HG03457 (cell line): Measurements from ENCODE around the gene CASZ1.

ENCODE experiments used
- ATAC-seq: cut with Tn5 transposase; IDR thresholded peaks from one replicate; pipeline ENCODE4 v1.9.1; 2021; ENCODE audit warnings: moderate number of reproducible peaks; ENCODE audit not compliant: unreplicated experiment

Gene CASZ1

GRCh38 chr1:10825592-10825991 lies 29.1 kb upstream of the CASZ1 start:
- no peak for ATAC-seq

DNA sequence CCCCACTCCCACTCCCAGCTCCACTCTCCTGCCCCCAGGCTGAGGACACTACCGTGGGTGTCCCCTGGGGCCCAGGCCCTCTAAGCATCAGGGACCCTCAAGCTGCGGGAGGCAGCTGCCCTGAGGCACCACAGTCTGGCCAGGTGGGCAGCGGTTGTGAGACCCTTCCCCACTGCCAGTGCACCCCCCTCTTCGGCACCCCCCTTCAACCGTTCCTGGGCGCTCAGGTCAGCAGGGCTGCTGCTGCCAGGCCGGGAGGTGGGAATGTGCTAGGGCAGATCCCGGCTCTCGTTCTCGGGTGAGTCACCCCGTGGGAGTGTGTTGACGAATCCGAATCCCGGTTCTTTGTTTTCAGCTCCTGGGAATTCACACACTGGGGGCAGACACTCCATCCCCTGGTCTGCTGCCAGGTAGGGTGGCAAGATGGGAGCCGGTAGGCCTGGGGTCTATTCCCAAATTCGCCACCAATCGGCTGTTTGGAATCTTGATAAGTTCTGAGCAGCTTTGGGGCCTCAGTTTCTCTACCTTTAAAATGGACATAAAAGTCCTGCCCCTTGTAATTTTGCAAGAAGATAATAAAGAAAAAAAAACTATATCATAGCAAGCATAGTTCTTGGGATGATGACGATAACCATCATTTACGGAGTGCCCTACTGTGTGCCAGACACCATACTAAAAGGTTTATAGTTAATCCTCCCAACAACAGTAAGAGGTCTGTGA lies 28.5 kb upstream of the CASZ1 start:
- ATAC-seq = no peak

GRCh38 chr1:10823000-10823401 lies 26.6 kb upstream of the CASZ1 start:
- no peak for ATAC-seq

DNA sequence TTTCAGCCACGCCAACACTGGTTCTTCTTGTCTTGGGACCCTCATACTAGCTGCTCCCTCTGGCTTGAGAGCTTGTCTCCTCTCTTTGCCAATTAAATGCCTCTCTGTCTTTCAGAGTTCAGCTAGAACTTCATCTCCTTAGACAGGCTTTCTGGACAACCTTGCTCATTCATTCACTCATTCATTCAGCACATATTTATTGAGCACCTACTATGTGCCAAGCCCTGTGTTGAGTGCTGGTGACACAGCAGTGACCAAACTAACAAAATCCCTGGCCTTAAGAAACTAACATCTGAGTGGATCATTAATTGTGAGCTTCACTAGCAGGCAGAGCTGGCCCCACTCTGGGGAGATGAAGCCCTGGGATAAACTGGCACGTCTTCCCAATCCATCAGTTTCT lies 24.9 kb upstream of the CASZ1 start:
- no peak for ATAC-seq

DNA sequence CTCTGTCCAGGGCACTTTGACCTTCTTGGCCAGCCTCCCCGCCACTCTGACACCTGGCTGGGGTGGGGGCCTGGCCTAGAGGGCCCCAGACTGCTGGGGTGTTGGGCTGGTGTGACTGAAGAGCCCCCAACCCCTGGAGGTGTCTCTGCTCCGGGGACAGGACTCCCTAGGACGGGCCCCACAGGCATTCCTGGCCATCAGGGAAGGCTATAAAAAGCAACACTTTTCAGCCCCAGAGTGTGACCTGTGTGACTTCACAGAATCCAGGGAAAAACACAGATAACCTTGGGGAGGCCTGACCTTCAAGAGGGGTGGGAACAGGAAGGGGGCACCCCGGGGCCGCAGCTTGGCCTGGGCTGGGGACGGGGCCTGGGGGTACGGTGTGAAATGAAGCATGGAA lies 24.0 kb upstream of the CASZ1 start:
- ATAC-seq = no peak

GRCh38 chr1:10819198-10819901 lies 22.9 kb upstream of the CASZ1 start:
- no peak for ATAC-seq

DNA sequence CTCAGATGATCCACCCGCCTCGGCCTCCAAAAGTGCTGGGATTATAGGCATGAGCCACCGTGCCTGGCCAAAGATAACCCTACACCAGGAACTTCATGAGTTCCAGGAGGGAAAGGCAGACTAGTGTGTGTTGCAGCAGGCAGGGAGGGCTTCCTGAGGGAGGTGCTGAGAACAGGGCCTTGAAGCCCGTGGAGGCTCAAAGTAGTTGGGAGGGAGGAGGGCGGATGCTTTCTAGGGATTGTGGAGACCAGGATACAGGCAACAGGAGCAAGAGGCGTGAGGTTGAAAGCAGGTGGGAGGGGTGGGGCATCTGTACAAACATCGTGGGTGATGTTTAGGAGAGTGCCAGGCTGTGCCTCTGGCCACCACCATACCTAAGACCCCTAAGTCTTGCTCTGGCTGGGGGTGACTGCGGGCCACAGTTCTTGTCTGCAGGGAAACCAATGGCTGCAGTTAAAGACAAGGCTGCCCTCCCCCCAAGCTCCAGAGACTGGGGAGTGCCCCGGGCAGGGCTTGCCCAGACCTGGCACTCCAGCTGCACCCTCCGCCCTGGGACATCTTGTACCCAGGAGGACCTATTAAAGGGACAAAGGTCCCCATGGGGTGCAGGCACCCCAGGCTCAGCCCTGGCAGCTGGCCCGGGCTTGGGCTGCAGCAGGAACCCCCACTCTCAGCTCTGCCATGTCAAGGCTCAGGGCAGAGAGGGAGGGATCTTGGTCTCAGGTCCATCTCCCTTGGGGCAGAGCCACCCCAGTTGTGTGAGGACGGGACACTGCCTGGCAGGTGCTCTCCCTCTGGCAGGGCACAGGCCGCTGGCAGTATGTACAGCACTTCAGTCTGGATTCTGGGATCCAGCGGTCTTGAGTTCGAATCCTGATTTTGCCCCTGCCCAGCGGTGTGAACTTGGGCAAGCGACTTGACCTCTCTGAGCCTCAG lies 22.1 kb upstream of the CASZ1 start:
- ATAC-seq = no peak

DNA sequence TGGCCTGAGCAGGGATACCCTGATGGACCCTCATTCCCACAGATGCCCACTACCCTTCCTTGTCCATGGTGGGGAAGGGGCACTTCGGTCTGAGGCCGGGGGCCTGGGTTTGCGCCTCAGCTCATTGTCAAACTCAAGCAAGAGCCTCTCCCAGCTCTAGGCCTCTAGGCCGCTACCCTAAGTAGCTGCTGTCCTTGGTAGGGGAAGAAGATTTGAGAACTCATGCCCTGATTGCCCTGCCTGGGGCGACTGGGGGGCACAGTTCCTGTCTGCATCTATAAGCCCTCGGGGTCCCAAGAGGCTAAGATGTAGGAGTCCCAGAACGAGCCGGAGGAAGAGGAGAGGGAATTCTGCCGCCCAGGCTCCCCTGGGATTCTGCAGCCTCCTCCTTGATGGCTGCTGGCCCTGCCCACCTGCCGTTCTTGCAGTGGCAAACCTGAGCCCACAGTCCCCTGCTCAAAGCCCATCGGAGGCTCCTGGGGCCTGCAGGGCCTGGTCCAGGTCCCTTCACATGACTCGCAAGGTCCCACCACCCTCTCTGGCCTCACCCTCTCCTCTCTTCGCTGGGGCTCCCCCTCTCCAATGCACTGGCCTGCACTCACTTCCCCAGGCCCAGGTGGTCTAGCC lies 20.4 kb upstream of the CASZ1 start:
- ATAC-seq = no peak

GRCh38 chr1:10816233-10816632 lies 19.8 kb upstream of the CASZ1 start:
- no peak for ATAC-seq

DNA sequence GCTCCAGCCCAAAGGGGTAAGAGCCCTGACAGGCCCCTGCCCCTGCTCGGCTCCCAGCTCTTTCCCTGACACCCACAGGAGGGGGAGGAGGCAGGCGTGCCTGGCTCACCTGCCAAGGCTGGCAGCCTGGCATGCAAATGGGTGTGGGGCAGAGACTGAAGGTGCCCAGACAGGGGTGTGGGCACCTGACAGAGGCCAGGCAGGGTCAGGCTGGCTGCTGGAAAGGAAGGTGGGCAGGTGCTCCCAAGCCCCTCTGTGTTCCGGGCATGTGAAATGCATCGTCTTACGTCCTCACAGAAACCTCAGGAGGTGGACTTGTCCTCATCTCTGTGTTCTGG lies 19.4 kb upstream of the CASZ1 start:
- ATAC-seq = no peak

- ATAC-seq = no peak
Measured at GRCh38 chr1:10814976-10815857, 18.8 kb upstream of the CASZ1 start.

GRCh38 chr1:10814312-10814711 lies 17.9 kb upstream of the CASZ1 start:
- no peak for ATAC-seq

- ATAC-seq = no peak
Measured at GRCh38 chr1:10813799-10814198, 17.4 kb upstream of the CASZ1 start.

GRCh38 chr1:10812387-10812915 lies 16.0 kb upstream of the CASZ1 start:
- ATAC-seq = no peak

DNA sequence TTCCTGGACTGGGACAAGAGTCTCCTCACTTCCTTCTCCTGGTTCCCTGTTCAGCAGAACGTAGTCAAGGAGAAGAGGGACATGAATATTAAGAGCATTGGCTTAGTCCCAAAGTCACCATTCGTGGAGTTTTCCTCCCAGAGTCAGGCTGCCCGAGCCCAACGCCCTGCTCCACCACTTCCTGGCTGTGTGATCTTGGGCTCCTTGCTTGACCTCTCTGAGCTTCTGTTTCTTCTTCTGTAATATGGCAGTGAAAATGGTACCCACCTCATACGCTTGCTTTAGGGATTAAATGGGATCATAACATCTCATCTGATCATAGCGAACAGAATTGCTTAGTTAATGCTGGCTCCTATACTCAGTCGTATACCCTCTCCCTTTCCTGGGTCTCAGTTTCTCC lies 12.0 kb upstream of the CASZ1 start:
- ATAC-seq = no peak

DNA sequence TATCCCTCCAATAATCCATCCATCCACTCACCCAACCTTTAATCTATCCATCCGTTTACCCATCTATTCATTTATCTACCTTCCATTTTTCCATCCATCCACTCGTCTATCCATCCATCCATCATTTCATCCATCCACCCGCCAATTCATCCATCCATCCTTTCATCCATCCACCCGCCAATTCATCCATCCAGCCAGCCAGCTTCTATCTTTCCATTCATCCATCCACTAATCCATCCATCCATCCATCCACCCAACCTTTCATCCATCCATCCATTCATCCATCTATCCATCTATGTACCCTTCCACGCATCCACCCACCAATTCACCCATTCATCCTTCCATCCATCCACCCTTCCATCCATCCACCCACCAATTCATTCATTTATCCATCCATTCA lies 10.5 kb upstream of the CASZ1 start:
- ATAC-seq = no peak

- no peak for ATAC-seq
Measured at GRCh38 chr1:10803971-10804820, 7.8 kb upstream of the CASZ1 start.

DNA sequence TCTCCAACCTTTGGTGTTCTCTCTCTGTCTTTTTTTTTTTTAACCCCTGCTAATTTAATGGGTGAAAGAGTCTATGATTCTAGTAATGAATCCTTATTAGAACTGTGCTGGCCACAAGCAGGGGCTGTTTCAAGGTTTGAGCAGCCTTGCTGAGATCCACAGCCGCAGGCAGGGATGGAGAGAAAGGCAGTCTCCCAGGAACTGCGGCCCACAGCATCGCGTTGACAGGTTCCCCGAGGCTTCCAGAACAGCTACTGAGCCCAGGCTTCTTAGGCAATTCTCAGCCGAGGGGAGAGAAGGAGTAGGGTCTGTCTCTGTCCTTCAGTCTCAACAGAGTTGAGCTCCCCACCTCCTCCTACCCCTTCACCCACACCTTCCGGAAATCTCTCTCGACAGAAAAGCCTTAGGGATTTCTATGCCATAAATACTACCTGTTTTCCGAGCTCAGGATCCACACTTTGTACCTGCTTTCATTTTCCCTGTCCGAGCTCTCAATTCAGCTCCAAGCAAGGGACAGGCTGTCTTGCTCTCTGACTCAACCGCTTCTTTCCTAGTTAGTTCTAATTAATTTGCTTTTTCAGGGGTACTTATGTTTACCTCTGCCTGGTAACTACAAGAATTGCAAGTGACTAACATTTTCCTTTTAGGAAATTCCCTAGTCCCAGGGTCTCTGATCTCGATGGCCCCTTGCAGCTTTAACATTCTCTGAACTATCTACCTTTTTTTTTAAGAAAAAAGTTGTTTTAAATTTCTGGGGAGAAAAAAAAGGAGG lies 6.7 kb upstream of the CASZ1 start:
- no peak for ATAC-seq
